NAMALWA (cell line): Measurements from ENCODE around the gene HCN1.
"Not testable (repeated sequence)": the region's sequence is repeated elsewhere in the genome, so short reads cannot be mapped to it uniquely, and the experiment has no call there.

Experiments
- DNase-seq: peaks from one replicate; pipeline ENCODE4 v3.0.0-alpha.2; 2015; ENCODE audit warnings: low spot score

HCN1 gene

GRCh38 chr5:45617859-45618416 is 78.2 kb downstream of the HCN1 start:
- no peak for DNase-seq

GRCh38 chr5:45609661-45610060 is 86.5 kb downstream of the HCN1 start:
- DNase-seq, result no peak

GRCh38 chr5:45604092-45604491 is 92.1 kb downstream of the HCN1 start:
- no peak for DNase-seq

- DNase-seq, result no peak
Measured at GRCh38 chr5:45601424-45601823, 94.8 kb downstream of the HCN1 start.

- DNase-seq, result no peak
Measured at GRCh38 chr5:45596320-45596719, 99.9 kb downstream of the HCN1 start.

GRCh38 chr5:45586001-45586400 is 110.2 kb downstream of the HCN1 start:
- DNase-seq, result not testable (repeated sequence)

- DNase-seq, result no peak
Measured at GRCh38 chr5:45578270-45578669, 117.9 kb downstream of the HCN1 start.

GRCh38 chr5:45568813-45569212 is 127.4 kb downstream of the HCN1 start:
- DNase-seq, result no peak

GRCh38 chr5:45542421-45542820 is 153.8 kb downstream of the HCN1 start:
- DNase-seq, result no peak

- DNase-seq, result no peak
Measured at GRCh38 chr5:45533663-45534062, 162.5 kb downstream of the HCN1 start.

GRCh38 chr5:45532826-45533624 is 163.2 kb downstream of the HCN1 start:
- DNase-seq, result no peak

- DNase-seq, result peak; percentile 50
Measured at GRCh38 chr5:45521067-45521466, 175.1 kb downstream of the HCN1 start.

GRCh38 chr5:45512521-45512920 is 183.7 kb downstream of the HCN1 start:
- DNase-seq, result no peak

- no peak for DNase-seq
Measured at GRCh38 chr5:45509371-45509770, 186.8 kb downstream of the HCN1 start.

- no peak for DNase-seq
Measured at GRCh38 chr5:45508135-45508534, 188.0 kb downstream of the HCN1 start.

- DNase-seq, result no peak
Measured at GRCh38 chr5:45507178-45507577, 189.0 kb downstream of the HCN1 start.

- DNase-seq, result not testable (repeated sequence)
Measured at GRCh38 chr5:45499006-45499405, 197.2 kb downstream of the HCN1 start.

- DNase-seq, result no peak
Measured at GRCh38 chr5:45491368-45491767, 204.8 kb downstream of the HCN1 start.

- no peak for DNase-seq
Measured at GRCh38 chr5:45484781-45485180, 211.4 kb downstream of the HCN1 start.

- DNase-seq, result peak; percentile 38
Measured at GRCh38 chr5:45454114-45454513, 242.1 kb downstream of the HCN1 start.

GRCh38 chr5:45444856-45445255 is 251.3 kb downstream of the HCN1 start:
- not testable (repeated sequence) for DNase-seq

GRCh38 chr5:45440466-45440865 is 255.7 kb downstream of the HCN1 start:
- DNase-seq, result no peak

GRCh38 chr5:45437752-45438151 is 258.4 kb downstream of the HCN1 start:
- no peak for DNase-seq
